H9 (cell line): Measurements from ENCODE around the gene ADAMTSL3. TPM values are rescaled to one million over a fixed set of nuclear protein-coding genes. Genes with fewer than 3 reads are reported as not detected.

Source experiments
- DNase-seq: peaks from one replicate; pipeline ENCODE4 v3.0.0-alpha.2; 2017
- H2AFZ ChIP-seq: one replicate; pipeline ENCODE4 v1.6.1; 2013; ENCODE audit warnings: mild to moderate bottlenecking, low read length, control low read depth, moderate library complexity
- H2AK5ac ChIP-seq: 2 replicates; pipeline ENCODE4 v1.6.1; 2013; ENCODE audit warnings: low read length, control low read depth, mixed read lengths; ENCODE audit not compliant: insufficient read length
- H2BK120ac ChIP-seq: one replicate; pipeline ENCODE4 v1.6.1; 2013; ENCODE audit warnings: low read depth, mild to moderate bottlenecking, low read length, control low read depth, inconsistent platforms; ENCODE audit not compliant: poor library complexity, severe bottlenecking
- H2BK12ac ChIP-seq: 2 replicates; pipeline ENCODE4 v1.6.1; 2013; ENCODE audit warnings: low read length, control low read depth, mixed read lengths, low read depth; ENCODE audit not compliant: insufficient read length
- H2BK15ac ChIP-seq: 2 replicates; pipeline ENCODE4 v1.6.1; 2013; ENCODE audit warnings: low read depth, low read length, control low read depth
- H2BK20ac ChIP-seq: one replicate; pipeline ENCODE4 v1.6.1; 2013; ENCODE audit warnings: low read depth, mild to moderate bottlenecking, low read length, control low read depth, inconsistent platforms; ENCODE audit not compliant: poor library complexity, severe bottlenecking
- H2BK5ac ChIP-seq: 2 replicates; pipeline ENCODE4 v1.6.1; 2013; ENCODE audit warnings: low read length, control low read depth, mixed read lengths; ENCODE audit not compliant: insufficient read length
- H3K14ac ChIP-seq: 2 replicates; pipeline ENCODE4 v1.6.1; 2013; ENCODE audit warnings: low read length, control low read depth; ENCODE audit not compliant: insufficient read depth
- H3K18ac ChIP-seq: 2 replicates; pipeline ENCODE4 v1.6.1; 2013; ENCODE audit warnings: low read depth, mild to moderate bottlenecking, mixed read lengths, low read length, control low read depth; ENCODE audit not compliant: insufficient read length
- H3K23ac ChIP-seq: 2 replicates; pipeline ENCODE4 v1.6.1; 2013; ENCODE audit warnings: low read length, control low read depth, mixed read lengths, low read depth; ENCODE audit not compliant: insufficient read length
- H3K23me2 ChIP-seq: 2 replicates; pipeline ENCODE4 v1.6.1; 2013; ENCODE audit warnings: low read depth, mild to moderate bottlenecking, mixed read lengths, low read length, control low read depth; ENCODE audit not compliant: insufficient read length, poor library complexity, severe bottlenecking
- H3K27ac ChIP-seq: 2 replicates; pipeline ENCODE4 v1.5.1; 2013; ENCODE audit warnings: low read length, control low read depth, mixed read lengths, low read depth; ENCODE audit not compliant: insufficient read length
- H3K27me3 ChIP-seq: 2 replicates; pipeline ENCODE4 v1.6.1; 2013; ENCODE audit warnings: low read length, control low read depth, inconsistent platforms; ENCODE audit not compliant: insufficient read depth
- H3K4ac ChIP-seq: 2 replicates; pipeline ENCODE4 v1.6.1; 2013; ENCODE audit warnings: low read depth, mild to moderate bottlenecking, control low read depth, inconsistent platforms, low read length, moderate library complexity
- H3K4me1 ChIP-seq: 2 replicates; pipeline ENCODE4 v1.6.1; 2013; ENCODE audit warnings: low read length, control low read depth, inconsistent platforms; ENCODE audit not compliant: insufficient read depth
- H3K4me2 ChIP-seq: 2 replicates; pipeline ENCODE4 v1.6.1; 2013; ENCODE audit warnings: low read length, control low read depth, mixed read lengths; ENCODE audit not compliant: insufficient read length, insufficient read depth
- H3K56ac ChIP-seq: 2 replicates; pipeline ENCODE4 v1.6.1; 2013; ENCODE audit warnings: low read depth, mild to moderate bottlenecking, mixed read lengths, low read length, control low read depth; ENCODE audit not compliant: insufficient read length
- H3K79me1 ChIP-seq: 2 replicates; pipeline ENCODE4 v1.6.1; 2013; ENCODE audit warnings: low read depth, mild to moderate bottlenecking, moderate library complexity, low read length, control low read depth, inconsistent platforms; ENCODE audit not compliant: insufficient read depth, poor library complexity, severe bottlenecking
- H3K79me2 ChIP-seq: 2 replicates; pipeline ENCODE4 v1.6.1; 2013; ENCODE audit warnings: low read length, control low read depth, inconsistent platforms; ENCODE audit not compliant: insufficient read depth
- H3K9ac ChIP-seq: 2 replicates; pipeline ENCODE4 v1.6.1; 2013; ENCODE audit warnings: low read length, control low read depth, mixed read lengths; ENCODE audit not compliant: insufficient read length; ENCODE audit errors: extremely low read depth
- H3K9me3 ChIP-seq: one replicate; pipeline ENCODE4 v1.6.1; 2013; ENCODE audit warnings: low read depth, low read length, inconsistent platforms; ENCODE audit not compliant: control insufficient read depth
- H3T11ph ChIP-seq: one replicate; pipeline ENCODE4 v1.6.1; 2013; ENCODE audit warnings: mild to moderate bottlenecking, low read length, control low read depth, inconsistent platforms
- H4K20me1 ChIP-seq: one replicate; pipeline ENCODE4 v1.6.1; 2013; ENCODE audit not compliant: control insufficient read depth, insufficient read length, insufficient read depth
- H4K5ac ChIP-seq: 2 replicates; pipeline ENCODE4 v1.6.1; 2013; ENCODE audit warnings: low read depth, mild to moderate bottlenecking, mixed read lengths, low read length, control low read depth; ENCODE audit not compliant: insufficient read length
- H4K8ac ChIP-seq: replicated peaks from 2 replicates; pipeline ENCODE4 v1.6.1; 2013; ENCODE audit warnings: low read length, control low read depth, mixed read lengths, low read depth; ENCODE audit not compliant: insufficient read length
- H4K91ac ChIP-seq: 2 replicates; pipeline ENCODE4 v1.6.1; 2013; ENCODE audit warnings: low read depth, mild to moderate bottlenecking, moderate library complexity, mixed read lengths, low read length, control low read depth; ENCODE audit not compliant: insufficient read length
- H3K27ac Mint-ChIP-seq, 3 experiments: 2 replicates in 2 of 3; 3 replicates in 1 of 3; pipeline ENCODE4 v1.8.0; 2020 to 2021; ENCODE audit warnings: mixed read lengths in 3 of 3, mild to moderate bottlenecking in 1 of 3, moderate library complexity in 1 of 3
- H3K27me3 Mint-ChIP-seq: 2 replicates; pipeline ENCODE4 v1.8.0; 2021; ENCODE audit warnings: low read depth, mild to moderate bottlenecking, moderate library complexity, mixed read lengths
- H3K36me3 Mint-ChIP-seq, 3 experiments: 2 replicates in 2 of 3; 3 replicates in 1 of 3; pipeline ENCODE4 v1.8.0; 2020 to 2021; ENCODE audit warnings: low read depth in 3 of 3, mixed read lengths in 3 of 3; ENCODE audit not compliant: insufficient read depth in 1 of 3
- H3K4me1 Mint-ChIP-seq, 2 experiments: 2 replicates each; pipeline ENCODE4 v1.8.0; 2020; ENCODE audit warnings: mixed read lengths in 2 of 2
- H3K4me3 Mint-ChIP-seq, 2 experiments: 2 replicates in 1 of 2; 3 replicates in 1 of 2; pipeline ENCODE4 v1.8.0; 2020 to 2021; ENCODE audit warnings: mild to moderate bottlenecking in 2 of 2, mixed read lengths in 2 of 2, moderate library complexity in 1 of 2
- H3K9me3 Mint-ChIP-seq, 2 experiments: 2 replicates in 1 of 2; 3 replicates in 1 of 2; pipeline ENCODE4 v1.8.0; 2020; ENCODE audit warnings: mild to moderate bottlenecking in 2 of 2, mixed read lengths in 2 of 2, moderate library complexity in 1 of 2
- CTCF ChIP-seq: fragments of 200-600 bp; sonication (generic); conservative IDR thresholded peaks from 3 replicates; pipeline ENCODE4 v1.8.0; 2021; ENCODE audit warnings: antibody characterized with exemption, mild to moderate bottlenecking
- WGBS: extraction: QIAGEN DNeasy Blood & Tissue Kit; methylation state at CpG from one replicate; pipeline ENCODE4 v1.1.7; 2013; ENCODE audit warnings: missing lambda C conversion rate, low lambda C conversion rate, mixed read lengths; ENCODE audit not compliant: insufficient read length; ENCODE audit errors: extremely low coverage; 5-methylcytosine and 5-hydroxymethylcytosine counted together
- total RNA-seq: library from RNA; stranded (reverse); gene quantifications from 2 replicates; pipeline ENCODE4 v1.2.1, GENCODE V29; 2021

ADAMTSL3 gene
- total RNA-seq, 1 experiment from 2014 or later: 0.39 TPM

- peaks cover 19% of the 10 kb centered on the region; the same call in 1 of the 2 replicates for H3K27me3 ChIP-seq
- peaks cover 2 to 5% of the 10 kb centered on the region in 2 experiments; a peak in 2 of 4 replicates for H3K4me1 Mint-ChIP-seq
- no peak overlapping the region for H3K9ac ChIP-seq
- H2BK15ac ChIP-seq: no peak overlapping the region
- no peak overlapping the region for H4K91ac ChIP-seq
- H3T11ph ChIP-seq: no peak overlapping the region
- no peak overlapping the region for H3K18ac ChIP-seq
- H3K27ac Mint-ChIP-seq: no peak overlapping the region
- H3K79me2 ChIP-seq: no peaks in the 10 kb centered on the region
- H3K4me3 Mint-ChIP-seq: no peak overlapping the region
- H3K27ac ChIP-seq: no peak overlapping the region
- no peak overlapping the region for H2BK5ac ChIP-seq
- no peak overlapping the region for H2AK5ac ChIP-seq
- no peak overlapping the region for H3K4ac ChIP-seq
- H3K14ac ChIP-seq: no peak overlapping the region
- DNase-seq: no peak
- peaks cover 49% of the 10 kb centered on the region for H3K27me3 Mint-ChIP-seq
- H3K23me2 ChIP-seq: peaks cover 7% of the 10 kb centered on the region
- H2BK12ac ChIP-seq: no peak overlapping the region
- no peak overlapping the region for H3K56ac ChIP-seq
- H2BK120ac ChIP-seq: no peak overlapping the region
- no peak overlapping the region for H4K8ac ChIP-seq
- H3K79me1 ChIP-seq: no peaks in the 10 kb centered on the region
- H3K9me3 Mint-ChIP-seq: no peaks in the 10 kb centered on the region; a peak in 2 of 5 replicates
- WGBS: no CpG with 5 or more reads among the region's 10 CpGs
- H3K4me1 ChIP-seq: no peaks in the 10 kb centered on the region
- TF ChIP-seq CTCF: no peak
- H3K4me2 ChIP-seq: no peak overlapping the region
- H2AFZ ChIP-seq: no peak overlapping the region
- H3K9me3 ChIP-seq: no peaks in the 10 kb centered on the region
- H2BK20ac ChIP-seq: no peak overlapping the region
- H3K36me3 Mint-ChIP-seq: no peaks in the 10 kb centered on the region
- H4K20me1 ChIP-seq: no peaks in the 10 kb centered on the region
- H3K23ac ChIP-seq: no peak overlapping the region
- no peak overlapping the region for H4K5ac ChIP-seq
Observed at GRCh38 chr15:83656943-83657528, 3.1 kb downstream of the ADAMTSL3 start.
